Lower lobe of right lung (tissue), 2 donors: Measurements from ENCODE around the gene ASCC2. TPM values are rescaled to one million over a fixed set of nuclear protein-coding genes. Genes with fewer than 3 reads are reported as not detected.

Source experiments
- ATAC-seq, 2 donors: fragments of 200-7000 bp; cut with Tn5 transposase; one replicate each; pipeline ENCODE4 v1.9.1; 2020 to 2022; ENCODE audit warnings: mild to moderate bottlenecking in 2 of 2, moderate library complexity in 2 of 2
- DNase-seq: peaks from one replicate; pipeline ENCODE4 v3.0.0-alpha.2; 2020
- H3K27ac ChIP-seq: fragments of 200-600 bp; one replicate; pipeline ENCODE4 v1.8.0; 2022
- H3K27me3 ChIP-seq: fragments of 200-600 bp; one replicate; pipeline ENCODE4 v1.8.0; 2022; ENCODE audit warnings: low read depth
- H3K36me3 ChIP-seq: fragments of 200-600 bp; one replicate; pipeline ENCODE4 v1.8.0; 2022; ENCODE audit warnings: mild to moderate bottlenecking
- H3K4me1 ChIP-seq: fragments of 200-600 bp; one replicate; pipeline ENCODE4 v1.8.0; 2022
- H3K4me3 ChIP-seq: fragments of 200-600 bp; one replicate; pipeline ENCODE4 v1.8.0; 2022; ENCODE audit warnings: mild to moderate bottlenecking
- H3K9me3 ChIP-seq: fragments of 200-600 bp; one replicate; pipeline ENCODE4 v1.8.0; 2022
- intact Hi-C: fragments of 100-400 bp; cut with DNase I; formaldehyde crosslinking; loops from one replicate; pipeline ENCODE4 v1.11.0; 2022
- total RNA-seq: library from RNA; stranded (reverse); fragmentation: NEBNext Ultra II Directional; extraction: Animal tissue kit (Norgen Biotek cat#: 25700); gene quantifications from one replicate; pipeline ENCODE4 v1.2.1, GENCODE V29; 2021
- TF ChIP-seq, protein P1 (sequence below): fragments of 200-600 bp; IDR thresholded peaks from one replicate; pipeline ENCODE4 v1.8.0; 2022; ENCODE audit warnings: antibody characterized with exemption, mild to moderate bottlenecking
- donor health status: DM: no; HTN: yes; CAD: no; lungs with severe emphysema.

Gene ASCC2
- total RNA-seq, 1 donor from 2014 or later, result 65.4 TPM

GRCh38 chr22:29769723-29770321 lies 68.3 kb downstream of the ASCC2 start:
- DNase-seq (no peak), ATAC-seq (peak; percentile 2 to 6)
- Histone ChIP-seq H3K27ac (no peak overlapping the region), H3K36me3 (peaks cover 30% of the 10 kb centered on the region), H3K27me3 (no peaks in the 10 kb centered on the region), H3K4me1 (peaks cover 39% of the 10 kb centered on the region), H3K4me3 (no peak overlapping the region), H3K9me3 (no peaks in the 10 kb centered on the region)
- intact Hi-C loops, result no loop called here
- TF ChIP-seq, protein P1, sequence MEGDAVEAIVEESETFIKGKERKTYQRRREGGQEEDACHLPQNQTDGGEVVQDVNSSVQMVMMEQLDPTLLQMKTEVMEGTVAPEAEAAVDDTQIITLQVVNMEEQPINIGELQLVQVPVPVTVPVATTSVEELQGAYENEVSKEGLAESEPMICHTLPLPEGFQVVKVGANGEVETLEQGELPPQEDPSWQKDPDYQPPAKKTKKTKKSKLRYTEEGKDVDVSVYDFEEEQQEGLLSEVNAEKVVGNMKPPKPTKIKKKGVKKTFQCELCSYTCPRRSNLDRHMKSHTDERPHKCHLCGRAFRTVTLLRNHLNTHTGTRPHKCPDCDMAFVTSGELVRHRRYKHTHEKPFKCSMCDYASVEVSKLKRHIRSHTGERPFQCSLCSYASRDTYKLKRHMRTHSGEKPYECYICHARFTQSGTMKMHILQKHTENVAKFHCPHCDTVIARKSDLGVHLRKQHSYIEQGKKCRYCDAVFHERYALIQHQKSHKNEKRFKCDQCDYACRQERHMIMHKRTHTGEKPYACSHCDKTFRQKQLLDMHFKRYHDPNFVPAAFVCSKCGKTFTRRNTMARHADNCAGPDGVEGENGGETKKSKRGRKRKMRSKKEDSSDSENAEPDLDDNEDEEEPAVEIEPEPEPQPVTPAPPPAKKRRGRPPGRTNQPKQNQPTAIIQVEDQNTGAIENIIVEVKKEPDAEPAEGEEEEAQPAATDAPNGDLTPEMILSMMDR, result no peak

DNA sequence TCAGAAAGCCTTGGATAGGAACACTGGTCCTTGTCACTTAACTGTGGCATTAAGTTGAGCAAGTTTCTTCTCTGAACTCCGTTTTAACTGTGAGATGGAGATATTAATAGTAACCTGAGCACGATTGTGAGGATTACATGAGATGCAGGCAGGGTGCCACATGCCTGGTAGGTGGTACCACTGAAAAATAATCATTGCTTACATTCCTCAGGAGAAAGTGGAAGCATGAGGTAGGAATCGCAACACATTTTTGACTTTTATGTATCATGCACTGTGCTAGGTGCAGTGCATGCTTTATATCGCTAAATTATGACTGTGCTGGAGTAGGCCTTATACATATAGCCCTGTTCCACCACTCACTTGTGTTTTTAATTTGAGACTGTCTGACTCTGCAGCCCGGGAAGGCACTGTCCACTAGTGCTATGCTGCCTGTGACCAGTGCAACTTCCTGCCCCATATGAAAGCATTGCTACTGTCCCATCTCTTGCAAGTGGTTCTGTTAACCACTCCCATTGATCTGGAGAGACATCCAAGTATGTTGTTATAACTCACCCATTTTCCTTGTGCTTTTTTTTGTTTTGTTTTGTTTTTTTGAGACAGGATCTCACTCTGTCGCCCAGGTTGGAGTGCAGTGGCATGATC lies 69.9 kb downstream of the ASCC2 start:
- Histone ChIP-seq H3K4me3 (peak overlapping the region; percentile 98), H3K4me1 (peaks cover 39% of the 10 kb centered on the region), H3K27ac (peak overlapping the region; percentile 86), H3K36me3 (peaks cover 30% of the 10 kb centered on the region), H3K27me3 (no peaks in the 10 kb centered on the region), H3K9me3 (no peaks in the 10 kb centered on the region)
- no peak for DNase-seq
- intact Hi-C loops, result no loop called here
- ATAC-seq, result no peak
- TF ChIP-seq, protein P1, result no peak

DNA sequence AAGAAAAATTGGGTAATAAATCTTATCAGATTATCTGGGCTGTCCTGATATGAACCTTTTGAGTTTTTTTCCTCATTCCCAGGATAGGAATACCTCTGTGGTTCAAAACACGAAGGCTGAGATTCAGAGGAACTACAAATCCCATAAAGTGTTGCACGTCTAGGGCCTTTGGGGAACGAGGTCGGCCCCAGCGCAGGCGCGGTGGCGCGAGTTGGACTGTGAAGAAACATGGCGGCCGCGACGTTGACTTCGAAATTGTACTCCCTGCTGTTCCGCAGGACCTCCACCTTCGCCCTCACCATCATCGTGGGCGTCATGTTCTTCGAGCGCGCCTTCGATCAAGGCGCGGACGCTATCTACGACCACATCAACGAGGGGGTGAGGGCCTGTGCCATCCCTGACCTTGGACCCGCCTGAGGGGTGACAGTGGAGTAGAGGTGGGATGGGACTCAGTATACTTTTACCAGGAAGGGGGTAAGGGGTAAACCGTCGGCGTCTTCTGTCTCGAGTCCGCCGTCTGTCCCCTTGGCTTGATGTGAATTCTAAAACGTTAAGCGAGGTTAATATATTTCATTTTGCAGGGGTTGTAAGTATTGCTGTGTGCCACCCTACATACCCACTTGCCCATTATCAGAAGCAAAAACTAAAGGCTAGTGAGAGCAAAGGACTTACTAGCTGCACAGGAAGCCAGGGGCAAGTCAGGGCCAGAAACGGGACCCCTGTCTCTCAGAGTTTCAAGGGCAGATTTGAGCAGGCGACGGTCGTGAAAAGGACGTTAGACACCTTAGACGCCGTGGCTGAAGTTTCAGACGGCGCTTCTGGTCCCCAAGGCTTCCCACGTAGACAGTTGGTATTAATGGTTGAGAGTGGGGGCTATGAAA lies 70.7 kb downstream of the ASCC2 start, which contains the start of gene UQCR10:
Gene UQCR10 (plus strand): TSS at position 199 of the 881 bp plus-strand sequence. CDS start 30 bp downstream, at position 229.
- TF ChIP-seq, protein P1, result no peak
- Histone ChIP-seq H3K4me1 (peaks cover 39% of the 10 kb centered on the region), H3K4me3 (peak within 1 kb of the TSS; percentile 98), H3K36me3 (peaks cover 30% of the 10 kb centered on the region), H3K27ac (peak within 1 kb of the TSS; percentile 86), H3K9me3 (no peaks in the 10 kb centered on the region), H3K27me3 (no peaks in the 10 kb centered on the region)
- peak; percentile 98 for DNase-seq
- ATAC-seq, result peak; percentile 91 to 93
- intact Hi-C loops, result no loop called here

DNA sequence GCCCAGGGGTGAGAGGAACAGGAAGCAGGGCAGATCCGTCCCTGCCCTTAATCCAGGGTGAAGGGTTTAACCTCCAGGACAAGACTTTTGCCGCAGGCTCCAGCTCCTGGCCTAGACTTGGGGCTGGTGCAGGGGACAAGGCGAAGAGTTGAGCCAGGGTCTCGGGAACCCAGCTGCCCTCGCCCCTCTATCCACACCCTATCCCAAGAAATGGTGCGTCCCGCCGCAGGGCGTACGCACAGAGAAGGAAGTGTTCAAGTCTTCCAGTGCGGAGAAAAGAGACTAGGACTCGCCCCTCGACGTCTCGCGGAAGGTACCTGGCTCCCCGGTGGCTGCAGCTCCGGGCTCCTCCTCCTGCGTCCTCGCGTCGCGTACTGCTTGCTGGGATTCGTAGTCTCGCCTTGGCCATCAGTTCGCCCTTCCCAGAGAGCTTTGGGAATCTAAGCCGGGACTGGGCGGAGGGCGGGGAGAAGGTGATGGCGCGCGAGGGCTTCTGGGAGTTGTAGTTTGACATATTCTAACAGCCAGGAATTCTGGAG lies 71.4 kb downstream of the ASCC2 start, which contains the start of gene ZMAT5:
Gene ZMAT5 (minus strand): TSS at position 376 of the 539 bp plus-strand sequence. CDS start 18,463 bp downstream, outside the sequence.
- peaks cover 30% of the 10 kb centered on the region for H3K36me3 ChIP-seq
- TF ChIP-seq, protein P1, result no peak
- no peaks in the 10 kb centered on the region for H3K27me3 ChIP-seq
- peak; percentile 98 to 99 for ATAC-seq
- H3K9me3 ChIP-seq, result no peaks in the 10 kb centered on the region
- H3K27ac ChIP-seq, result peak within 1 kb of the TSS; percentile 86
- intact Hi-C loops, result no loop called here
- peak within 1 kb of the TSS; percentile 98 for H3K4me3 ChIP-seq
- peaks cover 39% of the 10 kb centered on the region for H3K4me1 ChIP-seq
- DNase-seq, result peak; percentile 97
